H9 (cell line): Measurements from ENCODE around the gene ATF7. TPM values are rescaled to one million over a fixed set of nuclear protein-coding genes. Genes with fewer than 3 reads are reported as not detected.
A peak's percentile ranks its signal among the peaks of the same experiment; 100 is the strongest.

Experiments used
- DNase-seq: peaks from one replicate; pipeline ENCODE4 v3.0.0-alpha.2; 2017
- H2AFZ ChIP-seq: one replicate; pipeline ENCODE4 v1.6.1; 2013; ENCODE audit warnings: mild to moderate bottlenecking, low read length, control low read depth, moderate library complexity
- H2AK5ac ChIP-seq: 2 replicates; pipeline ENCODE4 v1.6.1; 2013; ENCODE audit warnings: low read length, control low read depth, mixed read lengths; ENCODE audit not compliant: insufficient read length
- H2BK120ac ChIP-seq: one replicate; pipeline ENCODE4 v1.6.1; 2013; ENCODE audit warnings: low read depth, mild to moderate bottlenecking, low read length, control low read depth, inconsistent platforms; ENCODE audit not compliant: poor library complexity, severe bottlenecking
- H2BK12ac ChIP-seq: 2 replicates; pipeline ENCODE4 v1.6.1; 2013; ENCODE audit warnings: low read length, control low read depth, mixed read lengths, low read depth; ENCODE audit not compliant: insufficient read length
- H2BK15ac ChIP-seq: 2 replicates; pipeline ENCODE4 v1.6.1; 2013; ENCODE audit warnings: low read depth, low read length, control low read depth
- H2BK20ac ChIP-seq: one replicate; pipeline ENCODE4 v1.6.1; 2013; ENCODE audit warnings: low read depth, mild to moderate bottlenecking, low read length, control low read depth, inconsistent platforms; ENCODE audit not compliant: poor library complexity, severe bottlenecking
- H2BK5ac ChIP-seq: 2 replicates; pipeline ENCODE4 v1.6.1; 2013; ENCODE audit warnings: low read length, control low read depth, mixed read lengths; ENCODE audit not compliant: insufficient read length
- H3K14ac ChIP-seq: 2 replicates; pipeline ENCODE4 v1.6.1; 2013; ENCODE audit warnings: low read length, control low read depth; ENCODE audit not compliant: insufficient read depth
- H3K18ac ChIP-seq: 2 replicates; pipeline ENCODE4 v1.6.1; 2013; ENCODE audit warnings: low read depth, mild to moderate bottlenecking, mixed read lengths, low read length, control low read depth; ENCODE audit not compliant: insufficient read length
- H3K23ac ChIP-seq: 2 replicates; pipeline ENCODE4 v1.6.1; 2013; ENCODE audit warnings: low read length, control low read depth, mixed read lengths, low read depth; ENCODE audit not compliant: insufficient read length
- H3K23me2 ChIP-seq: 2 replicates; pipeline ENCODE4 v1.6.1; 2013; ENCODE audit warnings: low read depth, mild to moderate bottlenecking, mixed read lengths, low read length, control low read depth; ENCODE audit not compliant: insufficient read length, poor library complexity, severe bottlenecking
- H3K27ac ChIP-seq: 2 replicates; pipeline ENCODE4 v1.5.1; 2013; ENCODE audit warnings: low read length, control low read depth, mixed read lengths, low read depth; ENCODE audit not compliant: insufficient read length
- H3K27me3 ChIP-seq: 2 replicates; pipeline ENCODE4 v1.6.1; 2013; ENCODE audit warnings: low read length, control low read depth, inconsistent platforms; ENCODE audit not compliant: insufficient read depth
- H3K4ac ChIP-seq: 2 replicates; pipeline ENCODE4 v1.6.1; 2013; ENCODE audit warnings: low read depth, mild to moderate bottlenecking, control low read depth, inconsistent platforms, low read length, moderate library complexity
- H3K4me1 ChIP-seq: 2 replicates; pipeline ENCODE4 v1.6.1; 2013; ENCODE audit warnings: low read length, control low read depth, inconsistent platforms; ENCODE audit not compliant: insufficient read depth
- H3K4me2 ChIP-seq: 2 replicates; pipeline ENCODE4 v1.6.1; 2013; ENCODE audit warnings: low read length, control low read depth, mixed read lengths; ENCODE audit not compliant: insufficient read length, insufficient read depth
- H3K56ac ChIP-seq: 2 replicates; pipeline ENCODE4 v1.6.1; 2013; ENCODE audit warnings: low read depth, mild to moderate bottlenecking, mixed read lengths, low read length, control low read depth; ENCODE audit not compliant: insufficient read length
- H3K79me1 ChIP-seq: 2 replicates; pipeline ENCODE4 v1.6.1; 2013; ENCODE audit warnings: low read depth, mild to moderate bottlenecking, moderate library complexity, low read length, control low read depth, inconsistent platforms; ENCODE audit not compliant: insufficient read depth, poor library complexity, severe bottlenecking
- H3K79me2 ChIP-seq: 2 replicates; pipeline ENCODE4 v1.6.1; 2013; ENCODE audit warnings: low read length, control low read depth, inconsistent platforms; ENCODE audit not compliant: insufficient read depth
- H3K9ac ChIP-seq: 2 replicates; pipeline ENCODE4 v1.6.1; 2013; ENCODE audit warnings: low read length, control low read depth, mixed read lengths; ENCODE audit not compliant: insufficient read length; ENCODE audit errors: extremely low read depth
- H3K9me3 ChIP-seq: one replicate; pipeline ENCODE4 v1.6.1; 2013; ENCODE audit warnings: low read depth, low read length, inconsistent platforms; ENCODE audit not compliant: control insufficient read depth
- H3T11ph ChIP-seq: one replicate; pipeline ENCODE4 v1.6.1; 2013; ENCODE audit warnings: mild to moderate bottlenecking, low read length, control low read depth, inconsistent platforms
- H4K20me1 ChIP-seq: one replicate; pipeline ENCODE4 v1.6.1; 2013; ENCODE audit not compliant: control insufficient read depth, insufficient read length, insufficient read depth
- H4K5ac ChIP-seq: 2 replicates; pipeline ENCODE4 v1.6.1; 2013; ENCODE audit warnings: low read depth, mild to moderate bottlenecking, mixed read lengths, low read length, control low read depth; ENCODE audit not compliant: insufficient read length
- H4K8ac ChIP-seq: replicated peaks from 2 replicates; pipeline ENCODE4 v1.6.1; 2013; ENCODE audit warnings: low read length, control low read depth, mixed read lengths, low read depth; ENCODE audit not compliant: insufficient read length
- H4K91ac ChIP-seq: 2 replicates; pipeline ENCODE4 v1.6.1; 2013; ENCODE audit warnings: low read depth, mild to moderate bottlenecking, moderate library complexity, mixed read lengths, low read length, control low read depth; ENCODE audit not compliant: insufficient read length
- H3K27ac Mint-ChIP-seq, 3 experiments: 2 replicates in 2 of 3; 3 replicates in 1 of 3; pipeline ENCODE4 v1.8.0; 2020 to 2021; ENCODE audit warnings: mixed read lengths in 3 of 3, mild to moderate bottlenecking in 1 of 3, moderate library complexity in 1 of 3
- H3K27me3 Mint-ChIP-seq: 2 replicates; pipeline ENCODE4 v1.8.0; 2021; ENCODE audit warnings: low read depth, mild to moderate bottlenecking, moderate library complexity, mixed read lengths
- H3K36me3 Mint-ChIP-seq, 3 experiments: 2 replicates in 2 of 3; 3 replicates in 1 of 3; pipeline ENCODE4 v1.8.0; 2020 to 2021; ENCODE audit warnings: low read depth in 3 of 3, mixed read lengths in 3 of 3; ENCODE audit not compliant: insufficient read depth in 1 of 3
- H3K4me1 Mint-ChIP-seq, 2 experiments: 2 replicates each; pipeline ENCODE4 v1.8.0; 2020; ENCODE audit warnings: mixed read lengths in 2 of 2
- H3K4me3 Mint-ChIP-seq, 2 experiments: 2 replicates in 1 of 2; 3 replicates in 1 of 2; pipeline ENCODE4 v1.8.0; 2020 to 2021; ENCODE audit warnings: mild to moderate bottlenecking in 2 of 2, mixed read lengths in 2 of 2, moderate library complexity in 1 of 2
- H3K9me3 Mint-ChIP-seq, 2 experiments: 2 replicates in 1 of 2; 3 replicates in 1 of 2; pipeline ENCODE4 v1.8.0; 2020; ENCODE audit warnings: mild to moderate bottlenecking in 2 of 2, mixed read lengths in 2 of 2, moderate library complexity in 1 of 2
- CTCF ChIP-seq: fragments of 200-600 bp; sonication (generic); conservative IDR thresholded peaks from 3 replicates; pipeline ENCODE4 v1.8.0; 2021; ENCODE audit warnings: antibody characterized with exemption, mild to moderate bottlenecking
- WGBS: extraction: QIAGEN DNeasy Blood & Tissue Kit; methylation state at CpG from one replicate; pipeline ENCODE4 v1.1.7; 2013; ENCODE audit warnings: missing lambda C conversion rate, low lambda C conversion rate, mixed read lengths; ENCODE audit not compliant: insufficient read length; ENCODE audit errors: extremely low coverage; 5-methylcytosine and 5-hydroxymethylcytosine counted together
- total RNA-seq: library from RNA; stranded (reverse); gene quantifications from 2 replicates; pipeline ENCODE4 v1.2.1, GENCODE V29; 2021

ATF7 gene
- total RNA-seq, 1 experiment from 2014 or later, result 17.7 TPM

- H4K20me1 ChIP-seq, result no peaks in the 10 kb centered on the region
- H4K5ac ChIP-seq, result no peak overlapping the region
- no peak overlapping the region for H2BK5ac ChIP-seq
- H3K14ac ChIP-seq, result no peak overlapping the region
- H3T11ph ChIP-seq, result no peak overlapping the region
- H3K23ac ChIP-seq, result no peak overlapping the region
- no peaks in the 10 kb centered on the region for H3K27me3 Mint-ChIP-seq
- H3K27ac ChIP-seq, result no peak overlapping the region
- no peak overlapping the region for H4K91ac ChIP-seq
- no peak overlapping the region for H4K8ac ChIP-seq
- no peak for DNase-seq
- H3K9me3 Mint-ChIP-seq, result no peaks in the 10 kb centered on the region
- no peak overlapping the region for H2AFZ ChIP-seq
- H3K4me2 ChIP-seq, result no peak overlapping the region
- H3K9me3 ChIP-seq, result no peaks in the 10 kb centered on the region
- WGBS, result no CpG with 5 or more reads among the region's 3 CpGs
- H3K79me1 ChIP-seq, result no peaks in the 10 kb centered on the region
- no peaks in the 10 kb centered on the region for H3K23me2 ChIP-seq
- H3K4me3 Mint-ChIP-seq, result no peak overlapping the region
- H3K56ac ChIP-seq, result no peak overlapping the region
- no peak overlapping the region for H2BK12ac ChIP-seq
- H3K9ac ChIP-seq, result no peak overlapping the region
- H2AK5ac ChIP-seq, result no peak overlapping the region
- peaks cover 3 to 5% of the 10 kb centered on the region in 2 experiments; a peak in 2 of 4 replicates for H3K4me1 Mint-ChIP-seq
- TF ChIP-seq CTCF, result no peak
- H2BK15ac ChIP-seq, result no peak overlapping the region
- H3K18ac ChIP-seq, result no peak overlapping the region
- H3K36me3 Mint-ChIP-seq, result peaks cover 0 to 2% (median 0%) of the 10 kb centered on the region in 3 experiments; a peak in 2 of 7 replicates
- no peak overlapping the region for H2BK120ac ChIP-seq
- no peak overlapping the region for H2BK20ac ChIP-seq
- H3K79me2 ChIP-seq, result no peaks in the 10 kb centered on the region
- no peaks in the 10 kb centered on the region for H3K27me3 ChIP-seq
- no peaks in the 10 kb centered on the region for H3K4me1 ChIP-seq
- no peak overlapping the region for H3K4ac ChIP-seq
- peak overlapping the region in 1 of 3 experiments; percentile 61; a peak in 2 of 7 replicates for H3K27ac Mint-ChIP-seq
Observed at GRCh38 chr12:53618275-53618674, 7.9 kb downstream of the ATF7 start.
